Measurements from ENCODE around the gene WNT7B.

GRCh38 chr22:45933506-45934167 is 43.3 kb downstream of the WNT7B start:
- TF ChIP-seq POLR2A (IDR thresholded peaks at IDR 0.05) (no peak), EP300 (IDR thresholded peaks at IDR 0.05) (no peak)
- TF ChIP-seq, protein P1, sequence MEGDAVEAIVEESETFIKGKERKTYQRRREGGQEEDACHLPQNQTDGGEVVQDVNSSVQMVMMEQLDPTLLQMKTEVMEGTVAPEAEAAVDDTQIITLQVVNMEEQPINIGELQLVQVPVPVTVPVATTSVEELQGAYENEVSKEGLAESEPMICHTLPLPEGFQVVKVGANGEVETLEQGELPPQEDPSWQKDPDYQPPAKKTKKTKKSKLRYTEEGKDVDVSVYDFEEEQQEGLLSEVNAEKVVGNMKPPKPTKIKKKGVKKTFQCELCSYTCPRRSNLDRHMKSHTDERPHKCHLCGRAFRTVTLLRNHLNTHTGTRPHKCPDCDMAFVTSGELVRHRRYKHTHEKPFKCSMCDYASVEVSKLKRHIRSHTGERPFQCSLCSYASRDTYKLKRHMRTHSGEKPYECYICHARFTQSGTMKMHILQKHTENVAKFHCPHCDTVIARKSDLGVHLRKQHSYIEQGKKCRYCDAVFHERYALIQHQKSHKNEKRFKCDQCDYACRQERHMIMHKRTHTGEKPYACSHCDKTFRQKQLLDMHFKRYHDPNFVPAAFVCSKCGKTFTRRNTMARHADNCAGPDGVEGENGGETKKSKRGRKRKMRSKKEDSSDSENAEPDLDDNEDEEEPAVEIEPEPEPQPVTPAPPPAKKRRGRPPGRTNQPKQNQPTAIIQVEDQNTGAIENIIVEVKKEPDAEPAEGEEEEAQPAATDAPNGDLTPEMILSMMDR (IDR thresholded peaks at IDR 0.05) = no peak
